ENCODE measurements around the gene ALDH3B2. TPM values are rescaled to one million over a fixed set of nuclear protein-coding genes. Genes with fewer than 3 reads are reported as not detected.
"Not testable (repeated sequence)": the region's sequence is repeated elsewhere in the genome, so short reads cannot be mapped to it uniquely, and the experiment has no call there.

ALDH3B2 gene, protein sequence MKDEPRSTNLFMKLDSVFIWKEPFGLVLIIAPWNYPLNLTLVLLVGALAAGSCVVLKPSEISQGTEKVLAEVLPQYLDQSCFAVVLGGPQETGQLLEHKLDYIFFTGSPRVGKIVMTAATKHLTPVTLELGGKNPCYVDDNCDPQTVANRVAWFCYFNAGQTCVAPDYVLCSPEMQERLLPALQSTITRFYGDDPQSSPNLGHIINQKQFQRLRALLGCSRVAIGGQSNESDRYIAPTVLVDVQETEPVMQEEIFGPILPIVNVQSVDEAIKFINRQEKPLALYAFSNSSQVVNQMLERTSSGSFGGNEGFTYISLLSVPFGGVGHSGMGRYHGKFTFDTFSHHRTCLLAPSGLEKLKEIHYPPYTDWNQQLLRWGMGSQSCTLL
- total RNA-seq (1 to 10 TPM; 2.4 to 4.8 TPM), polyA plus RNA-seq (1 to 10 TPM; 1.1 to 2.6 TPM)
- long read RNA-seq, donor 1 = 0 reads
- long read RNA-seq, donor 2 = 0 reads
- long read RNA-seq, donor 3 = 0 reads
- long read RNA-seq, donor 4 = 0 reads
- long read RNA-seq, donor 5 = 0 reads

DNA sequence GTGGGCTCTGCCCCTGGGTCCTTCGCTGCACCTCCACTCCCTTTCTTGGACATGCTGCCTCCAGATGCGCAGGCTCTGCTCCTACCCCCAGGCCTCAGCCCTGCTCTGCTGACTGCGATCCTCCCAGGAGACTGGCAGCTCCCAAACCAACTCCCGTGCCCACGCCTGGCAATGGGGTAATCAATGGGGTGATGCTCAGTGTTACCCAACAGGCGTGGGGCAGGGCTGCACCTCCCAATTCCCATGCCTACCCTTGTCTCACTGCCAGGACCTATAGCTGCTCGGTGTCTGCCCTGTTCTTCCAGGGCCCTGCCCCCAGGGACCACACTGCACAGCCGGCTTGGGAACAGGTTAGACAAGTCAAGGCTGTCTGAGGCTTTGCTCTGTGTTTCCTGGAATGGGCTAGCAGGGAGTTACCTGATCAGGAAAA, at the start of gene ALDH3B2:
ALDH3B2 (minus strand) TSS at position 182 of the 430 bp plus-strand sequence. CDS start 7,688 bp downstream, outside the sequence.
- TF ChIP-seq, protein P1, sequence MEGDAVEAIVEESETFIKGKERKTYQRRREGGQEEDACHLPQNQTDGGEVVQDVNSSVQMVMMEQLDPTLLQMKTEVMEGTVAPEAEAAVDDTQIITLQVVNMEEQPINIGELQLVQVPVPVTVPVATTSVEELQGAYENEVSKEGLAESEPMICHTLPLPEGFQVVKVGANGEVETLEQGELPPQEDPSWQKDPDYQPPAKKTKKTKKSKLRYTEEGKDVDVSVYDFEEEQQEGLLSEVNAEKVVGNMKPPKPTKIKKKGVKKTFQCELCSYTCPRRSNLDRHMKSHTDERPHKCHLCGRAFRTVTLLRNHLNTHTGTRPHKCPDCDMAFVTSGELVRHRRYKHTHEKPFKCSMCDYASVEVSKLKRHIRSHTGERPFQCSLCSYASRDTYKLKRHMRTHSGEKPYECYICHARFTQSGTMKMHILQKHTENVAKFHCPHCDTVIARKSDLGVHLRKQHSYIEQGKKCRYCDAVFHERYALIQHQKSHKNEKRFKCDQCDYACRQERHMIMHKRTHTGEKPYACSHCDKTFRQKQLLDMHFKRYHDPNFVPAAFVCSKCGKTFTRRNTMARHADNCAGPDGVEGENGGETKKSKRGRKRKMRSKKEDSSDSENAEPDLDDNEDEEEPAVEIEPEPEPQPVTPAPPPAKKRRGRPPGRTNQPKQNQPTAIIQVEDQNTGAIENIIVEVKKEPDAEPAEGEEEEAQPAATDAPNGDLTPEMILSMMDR (IDR thresholded peaks at IDR 0.05; ENCODE audit: control extremely low read depth, extremely low read depth) = no peak
- WGBS, 2 donors = 71 to 82% methylated on average over 8 of the region's 8 CpGs
- H3K27ac ChIP-seq (ENCODE audit: low read depth in 1 of 2, low read length in 1 of 2) = peak within 1 kb of the TSS in 1 of 2 donors; percentile 42

DNA sequence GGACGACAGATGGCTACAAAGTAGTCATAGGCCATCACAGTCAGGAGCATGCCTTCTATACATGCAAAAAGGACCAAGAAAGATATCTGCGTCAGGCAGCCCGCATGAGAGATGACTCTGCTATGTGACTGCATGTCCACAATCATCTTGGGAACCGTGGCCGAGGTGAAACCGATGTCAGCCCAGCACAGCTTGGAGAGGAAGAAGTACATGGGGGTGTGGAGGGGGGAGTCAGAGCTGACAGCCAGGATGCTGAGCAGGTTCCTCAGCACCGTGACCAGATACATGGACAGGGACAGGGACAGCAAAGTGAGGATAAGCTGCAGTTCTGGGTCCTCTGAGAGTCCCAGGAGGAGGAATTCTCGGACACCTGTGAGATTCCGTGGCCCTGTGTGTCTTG, 48.6 kb upstream of the ALDH3B2 start:
- not testable (repeated sequence) for H3K4me3 ChIP-seq; ATAC-seq (ENCODE audit: insufficient read depth, low FRiP score); H3K36me3 ChIP-seq (ENCODE audit: control insufficient read depth in 4 of 4, insufficient read depth in 4 of 4, low read length in 4 of 4); DNase-seq; H3K27ac ChIP-seq (ENCODE audit: low read depth in 1 of 2, low read length in 1 of 2); H3K27me3 ChIP-seq (ENCODE audit: control insufficient read depth in 3 of 3, insufficient read depth in 3 of 3, low read length in 2 of 3); H3K9ac ChIP-seq (ENCODE audit: insufficient read depth in 1 of 2, low read length in 2 of 2); H3K4me1 ChIP-seq (ENCODE audit: control insufficient read depth in 5 of 5, insufficient read depth in 5 of 5, low read length in 5 of 5); H3K9me3 ChIP-seq (ENCODE audit: control insufficient read depth in 4 of 4, insufficient read depth in 3 of 4, low read length in 3 of 4)
- 84 to 94% methylated on average over 9 of the region's 9 CpGs for WGBS, 2 donors

More for the DNA sequence above, at the start of gene ALDH3B2:
- peak; percentile 68 to 81 (median 75) for DNase-seq
- H3K9ac ChIP-seq (ENCODE audit: insufficient read depth in 1 of 2, low read length in 2 of 2) = peak within 1 kb of the TSS; percentile 2 to 23
- no peaks in the 10 kb centered on the region for H3K27me3 ChIP-seq (ENCODE audit: control insufficient read depth in 3 of 3, insufficient read depth in 3 of 3, low read length in 2 of 3)
- H3K36me3 ChIP-seq (ENCODE audit: control insufficient read depth in 4 of 4, insufficient read depth in 4 of 4, low read length in 4 of 4) = no peaks in the 10 kb centered on the region
- H3K4me3 ChIP-seq = no peak within 1 kb of the TSS
- H3K9me3 ChIP-seq (ENCODE audit: control insufficient read depth in 4 of 4, insufficient read depth in 3 of 4, low read length in 3 of 4) = peaks cover 0 to 7% (median 0%) of the 10 kb centered on the region in 4 donors
- peaks cover 0 to 15% (median 0%) of the 10 kb centered on the region in 5 donors for H3K4me1 ChIP-seq (ENCODE audit: control insufficient read depth in 5 of 5, insufficient read depth in 5 of 5, low read length in 5 of 5)
- peak; percentile 72 for ATAC-seq (ENCODE audit: insufficient read depth, low FRiP score)

DNA sequence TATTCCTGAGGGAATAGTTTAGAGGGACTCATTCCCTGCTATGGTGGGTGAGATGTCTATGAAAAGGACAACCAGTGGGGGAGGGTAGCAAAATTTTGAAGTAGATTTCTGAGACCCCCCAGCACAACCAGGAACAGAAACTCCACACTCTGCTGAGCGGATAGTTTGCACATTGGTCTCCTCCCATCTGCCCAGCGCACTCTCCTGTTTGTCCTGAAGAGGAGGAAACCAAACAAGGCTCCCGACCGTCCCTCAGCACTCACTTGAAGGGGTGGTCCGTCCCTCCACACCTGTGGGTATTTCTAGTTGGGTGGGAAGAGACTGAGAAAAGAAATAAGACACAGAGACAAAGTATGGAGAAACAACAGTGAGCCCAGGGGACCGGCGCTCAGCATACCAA, 41.8 kb upstream of the ALDH3B2 start:
- not testable (repeated sequence) for DNase-seq; H3K27ac ChIP-seq (ENCODE audit: low read depth in 1 of 2, low read length in 1 of 2); ATAC-seq (ENCODE audit: insufficient read depth, low FRiP score); H3K4me1 ChIP-seq (ENCODE audit: control insufficient read depth in 5 of 5, insufficient read depth in 5 of 5, low read length in 5 of 5); H3K9me3 ChIP-seq (ENCODE audit: control insufficient read depth in 4 of 4, insufficient read depth in 3 of 4, low read length in 3 of 4); H3K9ac ChIP-seq (ENCODE audit: insufficient read depth in 1 of 2, low read length in 2 of 2); H3K27me3 ChIP-seq (ENCODE audit: control insufficient read depth in 3 of 3, insufficient read depth in 3 of 3, low read length in 2 of 3); H3K36me3 ChIP-seq (ENCODE audit: control insufficient read depth in 4 of 4, insufficient read depth in 4 of 4, low read length in 4 of 4); H3K4me3 ChIP-seq
- WGBS, 2 donors = 74 to 77% methylated on average over 7 of the region's 7 CpGs

DNA sequence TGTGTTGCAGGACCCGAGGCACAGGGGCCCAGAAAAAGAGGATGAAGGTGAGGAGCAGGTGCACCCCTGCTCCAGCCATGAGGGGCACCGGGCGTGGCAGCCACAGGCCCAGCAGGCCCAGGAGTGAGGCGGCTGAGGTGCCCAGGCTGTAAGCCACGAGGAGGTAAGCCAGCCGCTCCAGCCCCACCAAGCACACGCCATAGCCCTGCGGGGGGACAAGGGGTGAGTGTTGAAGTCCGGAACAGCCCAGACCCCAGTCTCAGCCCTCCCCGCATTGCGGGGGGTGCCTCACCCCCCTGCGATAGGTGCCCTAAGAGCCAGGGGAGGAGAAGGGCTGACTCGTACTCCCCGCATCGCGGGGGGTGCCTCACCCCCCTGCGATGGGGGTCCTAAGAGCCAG, 41.4 kb upstream of the ALDH3B2 start:
- not testable (repeated sequence) for H3K27me3 ChIP-seq (ENCODE audit: control insufficient read depth in 3 of 3, insufficient read depth in 3 of 3, low read length in 2 of 3); DNase-seq; H3K36me3 ChIP-seq (ENCODE audit: control insufficient read depth in 4 of 4, insufficient read depth in 4 of 4, low read length in 4 of 4); H3K9me3 ChIP-seq (ENCODE audit: control insufficient read depth in 4 of 4, insufficient read depth in 3 of 4, low read length in 3 of 4); H3K4me3 ChIP-seq; H3K4me1 ChIP-seq (ENCODE audit: control insufficient read depth in 5 of 5, insufficient read depth in 5 of 5, low read length in 5 of 5); ATAC-seq (ENCODE audit: insufficient read depth, low FRiP score); H3K27ac ChIP-seq (ENCODE audit: low read depth in 1 of 2, low read length in 1 of 2); H3K9ac ChIP-seq (ENCODE audit: insufficient read depth in 1 of 2, low read length in 2 of 2)
- 68 to 86% methylated on average over 17 of the region's 17 CpGs for WGBS, 2 donors

DNA sequence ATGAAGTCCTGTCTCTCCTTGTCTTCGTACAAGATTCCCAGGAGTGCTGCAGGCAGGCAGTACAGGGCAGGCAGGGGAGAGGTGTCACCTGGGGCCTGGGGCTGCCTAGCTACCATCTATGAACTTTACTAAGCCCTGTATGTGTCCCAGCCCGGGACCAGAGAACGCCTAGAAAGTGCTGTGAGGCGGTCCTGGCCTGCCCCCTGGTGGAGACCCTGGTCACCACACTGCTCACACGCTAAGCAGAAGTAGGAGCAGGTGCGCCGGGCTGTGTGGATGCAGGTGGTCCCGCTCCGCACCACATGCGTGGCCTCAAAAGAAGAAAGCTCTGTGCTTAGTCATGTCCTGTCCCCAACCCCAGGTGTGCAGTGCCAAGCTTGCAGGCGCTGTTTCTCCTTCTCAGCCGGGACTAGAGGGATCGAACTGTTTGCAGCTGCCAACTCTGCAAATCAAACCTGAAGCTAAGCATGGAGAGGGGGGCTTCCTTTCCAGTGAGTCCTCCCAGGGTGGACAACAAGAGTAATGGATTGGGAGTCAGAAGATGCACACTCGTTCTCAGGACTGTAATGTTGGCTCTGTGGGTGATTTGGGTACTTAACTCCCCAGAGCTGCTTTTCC, 39.6 kb upstream of the ALDH3B2 start:
- not testable (repeated sequence) for DNase-seq; H3K27ac ChIP-seq (ENCODE audit: low read depth in 1 of 2, low read length in 1 of 2); H3K36me3 ChIP-seq (ENCODE audit: control insufficient read depth in 4 of 4, insufficient read depth in 4 of 4, low read length in 4 of 4); H3K4me1 ChIP-seq (ENCODE audit: control insufficient read depth in 5 of 5, insufficient read depth in 5 of 5, low read length in 5 of 5); H3K9me3 ChIP-seq (ENCODE audit: control insufficient read depth in 4 of 4, insufficient read depth in 3 of 4, low read length in 3 of 4); ATAC-seq (ENCODE audit: insufficient read depth, low FRiP score); H3K27me3 ChIP-seq (ENCODE audit: control insufficient read depth in 3 of 3, insufficient read depth in 3 of 3, low read length in 2 of 3); H3K4me3 ChIP-seq; H3K9ac ChIP-seq (ENCODE audit: insufficient read depth in 1 of 2, low read length in 2 of 2)
- 3 to 8% methylated on average over 7 to 8 of the region's 14 CpGs for WGBS, 2 donors

DNA sequence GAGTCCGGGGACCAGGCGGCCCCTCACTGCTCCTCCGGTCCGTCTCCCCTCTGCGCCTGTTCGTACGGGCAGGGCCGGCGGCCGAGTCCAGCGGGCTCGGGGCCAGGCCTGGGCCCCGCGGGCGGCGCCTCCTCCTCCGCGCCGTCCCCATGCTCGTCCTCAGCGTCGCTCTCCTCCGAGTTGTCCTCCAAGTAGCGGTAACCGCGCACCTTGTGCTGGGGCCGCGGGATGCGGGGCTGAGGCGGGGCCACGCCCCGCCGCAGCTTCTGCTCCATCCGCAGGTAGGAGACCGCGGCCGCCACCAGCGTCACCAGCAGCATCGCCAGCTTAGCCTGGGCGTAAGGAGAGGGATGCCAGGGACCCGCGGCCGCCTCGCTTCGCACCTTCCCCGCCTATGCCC, 37.3 kb upstream of the ALDH3B2 start:
- not testable (repeated sequence) for DNase-seq; H3K4me3 ChIP-seq; ATAC-seq (ENCODE audit: insufficient read depth, low FRiP score); H3K27me3 ChIP-seq (ENCODE audit: control insufficient read depth in 3 of 3, insufficient read depth in 3 of 3, low read length in 2 of 3); H3K9ac ChIP-seq (ENCODE audit: insufficient read depth in 1 of 2, low read length in 2 of 2); H3K4me1 ChIP-seq (ENCODE audit: control insufficient read depth in 5 of 5, insufficient read depth in 5 of 5, low read length in 5 of 5); H3K36me3 ChIP-seq (ENCODE audit: control insufficient read depth in 4 of 4, insufficient read depth in 4 of 4, low read length in 4 of 4); H3K27ac ChIP-seq (ENCODE audit: low read depth in 1 of 2, low read length in 1 of 2); H3K9me3 ChIP-seq (ENCODE audit: control insufficient read depth in 4 of 4, insufficient read depth in 3 of 4, low read length in 3 of 4)
- WGBS, 2 donors = 8 to 13% methylated on average over 19 to 44 of the region's 46 CpGs

DNA sequence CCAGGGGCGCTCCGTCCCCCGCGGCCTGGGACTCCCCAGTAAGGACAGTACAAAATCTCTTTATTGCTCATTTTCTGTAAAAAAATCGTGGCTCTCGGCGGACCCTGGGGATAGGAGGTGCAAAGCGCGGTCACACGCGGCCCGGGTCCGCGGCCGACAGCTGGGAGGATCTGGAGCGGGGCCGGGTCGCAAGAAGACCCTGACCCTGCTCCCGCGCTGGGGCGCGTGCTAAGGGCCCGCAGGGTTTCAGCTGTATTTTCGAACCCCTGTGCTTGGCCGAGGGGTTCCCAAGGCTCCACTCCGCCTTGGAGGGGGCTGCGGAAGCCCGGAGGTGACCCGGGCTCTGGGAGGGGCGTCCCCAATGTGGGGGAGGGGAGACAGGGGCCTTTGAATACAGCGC, 36.8 kb upstream of the ALDH3B2 start:
- ATAC-seq (ENCODE audit: insufficient read depth, low FRiP score); H3K9me3 ChIP-seq (ENCODE audit: control insufficient read depth in 4 of 4, insufficient read depth in 3 of 4, low read length in 3 of 4); H3K36me3 ChIP-seq (ENCODE audit: control insufficient read depth in 4 of 4, insufficient read depth in 4 of 4, low read length in 4 of 4); H3K27me3 ChIP-seq (ENCODE audit: control insufficient read depth in 3 of 3, insufficient read depth in 3 of 3, low read length in 2 of 3); H3K9ac ChIP-seq (ENCODE audit: insufficient read depth in 1 of 2, low read length in 2 of 2); H3K27ac ChIP-seq (ENCODE audit: low read depth in 1 of 2, low read length in 1 of 2); DNase-seq; H3K4me3 ChIP-seq; H3K4me1 ChIP-seq (ENCODE audit: control insufficient read depth in 5 of 5, insufficient read depth in 5 of 5, low read length in 5 of 5): not testable (repeated sequence)
- WGBS, 2 donors = 1 to 4% methylated on average over 25 to 27 of the region's 31 CpGs
